ENCODE results near the gene KRTAP10-4.
"Not testable (repeated sequence)": the region's sequence is repeated elsewhere in the genome, so short reads cannot be mapped to it uniquely, and the experiment has no call there.

Gene KRTAP10-4, protein sequence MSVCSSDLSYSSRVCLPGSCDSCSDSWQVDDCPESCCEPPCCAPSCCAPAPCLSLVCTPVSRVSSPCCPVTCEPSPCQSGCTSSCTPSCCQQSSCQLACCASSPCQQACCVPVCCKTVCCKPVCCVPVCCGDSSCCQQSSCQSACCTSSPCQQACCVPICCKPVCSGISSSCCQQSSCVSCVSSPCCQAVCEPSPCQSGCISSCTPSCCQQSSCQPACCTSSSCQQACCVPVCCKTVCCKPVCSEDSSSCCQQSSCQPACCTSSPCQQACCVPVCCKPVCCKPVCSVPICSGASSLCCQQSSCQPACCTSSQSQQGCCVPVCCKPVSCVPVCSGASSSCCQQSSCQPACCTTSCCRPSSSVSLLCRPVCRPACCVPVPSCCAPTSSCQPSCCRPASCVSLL
- 0 reads per million in 9 experiments for total RNA-seq

- H3K36me3 Mint-ChIP-seq (ENCODE audit: insufficient read depth); H3K9me3 Mint-ChIP-seq; ATAC-seq (replicated peaks); DNase-seq; H3K4me3 Mint-ChIP-seq: not testable (repeated sequence)
- Mint-ChIP-seq H3K27ac (peak within 1 kb of the TSS; percentile 60 to 83), H3K27me3 (peaks cover 18 to 66% of the 10 kb centered on the region in 2 donors), H3K4me1 (ENCODE audit: low read depth in 2 of 2) (peaks cover 12 to 20% of the 10 kb centered on the region in 2 donors)
Observed at GRCh38 chr21:44573630-44574456, at the start of gene KRTAP10-4. Gene KRTAP10-4 (plus strand): TSS chr21:44573729. CDS start chr21:44573759, 30 bp downstream.

- no peaks in the 10 kb centered on the region for H3K9me3 Mint-ChIP-seq
- DNase-seq (no peak), ATAC-seq (replicated peaks) (no peak)
- H3K36me3 Mint-ChIP-seq (ENCODE audit: insufficient read depth) = no peaks in the 10 kb centered on the region
- no peak overlapping the region for H3K4me3 Mint-ChIP-seq
- no peak overlapping the region for H3K27ac Mint-ChIP-seq
- H3K4me1 Mint-ChIP-seq (ENCODE audit: low read depth in 2 of 2) = no peaks in the 10 kb centered on the region
- peaks cover 0 to 15% of the 10 kb centered on the region in 2 donors for H3K27me3 Mint-ChIP-seq
Observed at GRCh38 chr21:44524414-44525371, 48.8 kb upstream of the KRTAP10-4 start.

DNA sequence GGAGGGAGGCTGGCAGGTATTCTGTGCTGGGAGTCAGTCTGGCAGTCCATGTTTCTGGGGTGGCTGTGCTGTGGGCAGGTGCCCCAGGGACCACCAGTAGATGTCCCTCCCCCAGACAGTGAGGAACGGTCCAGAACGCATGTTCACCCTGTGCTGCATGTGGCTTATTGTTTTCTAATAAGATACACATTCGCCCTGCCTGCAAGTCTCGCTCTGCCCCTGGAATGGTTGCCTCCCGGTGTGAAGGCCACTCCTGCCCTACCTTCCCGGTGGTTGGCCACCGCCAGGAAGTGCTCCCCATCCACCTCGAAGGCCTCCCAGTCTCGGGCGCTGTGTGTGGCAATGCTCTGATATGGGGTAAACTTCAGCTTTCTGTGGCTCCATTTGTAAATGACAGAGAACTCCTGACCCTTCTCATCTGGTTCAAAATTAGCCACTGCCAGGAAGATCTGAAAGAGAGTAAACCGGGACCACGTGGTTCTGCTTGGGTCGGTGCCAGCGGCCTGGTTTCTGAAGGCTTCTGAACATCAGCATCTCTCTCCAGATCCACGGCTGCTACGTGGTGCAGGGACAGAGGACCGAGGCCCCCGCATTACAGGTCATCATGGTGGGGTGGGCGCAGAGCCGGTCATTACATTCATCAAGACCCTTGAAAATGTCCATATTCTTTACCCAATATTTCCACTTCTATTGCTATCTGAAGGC, 48.0 kb upstream of the KRTAP10-4 start:
- no peak overlapping the region for H3K27ac Mint-ChIP-seq
- H3K4me3 Mint-ChIP-seq = no peak overlapping the region
- H3K4me1 Mint-ChIP-seq (ENCODE audit: low read depth in 2 of 2) = no peaks in the 10 kb centered on the region
- no peak for DNase-seq
- H3K36me3 Mint-ChIP-seq (ENCODE audit: insufficient read depth) = no peaks in the 10 kb centered on the region
- H3K9me3 Mint-ChIP-seq = no peaks in the 10 kb centered on the region
- no peak for ATAC-seq (replicated peaks)
- peaks cover 7 to 16% of the 10 kb centered on the region in 2 donors for H3K27me3 Mint-ChIP-seq

DNA sequence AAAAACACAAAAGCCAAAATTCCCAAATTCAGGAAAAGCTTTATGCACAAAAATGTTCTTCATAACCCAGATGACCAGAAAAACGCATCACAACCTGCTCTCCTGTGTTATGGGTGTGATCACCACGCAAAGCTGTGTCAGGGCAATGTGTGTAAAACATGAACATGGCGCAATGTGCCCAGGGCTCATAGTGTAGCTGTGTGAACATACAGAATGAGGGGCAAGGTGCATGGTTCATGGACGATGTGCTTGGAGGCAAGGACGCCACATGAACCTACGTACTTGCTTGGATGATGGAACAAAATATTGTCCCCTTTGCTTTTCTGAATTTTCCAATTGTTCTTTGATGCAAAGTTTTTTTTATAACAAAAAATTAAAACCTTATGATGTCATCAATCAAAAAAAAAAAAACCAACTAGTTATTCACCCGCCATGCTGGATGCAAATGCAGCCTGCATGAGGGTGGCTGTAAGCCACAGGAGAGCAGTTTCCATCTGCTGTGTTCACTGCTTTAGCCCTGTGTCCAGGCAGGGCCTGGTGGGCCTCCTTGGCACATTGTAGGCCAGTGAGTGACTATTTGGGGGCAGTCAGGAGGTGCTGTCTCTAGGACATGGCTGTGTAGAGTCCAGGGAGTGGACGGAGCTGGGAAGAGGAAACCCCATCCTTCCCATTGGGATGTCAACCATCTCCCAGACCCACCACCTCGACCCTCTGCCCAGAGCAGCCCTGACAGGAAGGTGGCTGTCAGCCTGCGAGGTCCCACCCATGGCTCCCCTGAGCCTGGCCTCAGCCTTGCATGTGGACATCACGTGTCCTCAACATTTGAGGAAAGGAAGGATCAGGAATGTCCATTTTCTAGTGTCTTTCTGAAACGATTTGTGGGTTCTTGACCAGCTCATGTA, 47.2 kb upstream of the KRTAP10-4 start:
- no peak for DNase-seq
- no peak for ATAC-seq (replicated peaks)
- peaks cover 7 to 23% of the 10 kb centered on the region in 2 donors for H3K27me3 Mint-ChIP-seq
- H3K9me3 Mint-ChIP-seq = no peaks in the 10 kb centered on the region
- no peaks in the 10 kb centered on the region for H3K4me1 Mint-ChIP-seq (ENCODE audit: low read depth in 2 of 2)
- no peak overlapping the region for H3K27ac Mint-ChIP-seq
- H3K36me3 Mint-ChIP-seq (ENCODE audit: insufficient read depth) = no peaks in the 10 kb centered on the region
- no peak overlapping the region for H3K4me3 Mint-ChIP-seq

DNA sequence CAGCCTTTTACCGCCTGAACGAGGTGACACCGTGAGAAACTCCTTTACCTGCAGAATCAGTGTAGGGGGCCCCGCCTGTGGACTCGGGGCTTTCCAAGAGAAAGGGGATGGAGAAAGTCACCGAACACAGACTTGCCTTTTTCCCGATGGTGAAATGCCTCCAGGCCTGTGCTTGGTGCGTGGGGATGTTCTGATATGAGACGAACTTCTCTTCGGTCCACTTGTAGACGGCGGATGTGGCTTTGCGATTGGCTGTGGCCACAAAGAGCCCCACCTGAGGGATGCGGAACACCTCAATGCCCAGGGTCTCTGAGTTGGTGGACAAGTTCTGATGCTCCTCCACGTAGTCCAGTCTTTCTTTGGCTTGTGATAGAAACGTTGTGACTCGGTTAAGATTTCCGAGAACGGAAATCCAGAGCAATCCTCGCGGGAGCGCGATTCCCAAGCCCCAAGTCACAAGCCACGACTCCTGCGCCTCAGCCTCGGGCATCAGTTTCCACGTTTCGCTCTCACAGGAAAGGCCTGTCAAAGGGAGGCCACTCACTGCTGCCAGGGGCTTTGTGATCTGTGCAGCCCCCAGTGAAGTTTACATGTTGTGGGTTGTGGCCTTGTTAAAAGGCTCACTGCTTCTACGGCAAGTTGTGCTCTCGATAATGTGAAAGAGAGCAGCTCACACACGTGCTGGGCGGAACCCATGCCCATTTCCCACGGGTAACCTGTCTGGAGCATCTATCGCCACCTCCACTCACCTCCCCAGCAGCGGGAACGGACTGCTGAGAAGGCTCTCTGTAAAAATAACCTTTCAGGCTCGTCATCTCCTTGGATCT, 46.2 kb upstream of the KRTAP10-4 start:
- Mint-ChIP-seq H3K4me1 (ENCODE audit: low read depth in 2 of 2) (no peaks in the 10 kb centered on the region), H3K27me3 (peaks cover 7 to 33% of the 10 kb centered on the region in 2 donors), H3K27ac (no peak overlapping the region), H3K36me3 (ENCODE audit: insufficient read depth) (no peaks in the 10 kb centered on the region), H3K4me3 (no peak overlapping the region), H3K9me3 (no peaks in the 10 kb centered on the region)
- ATAC-seq (replicated peaks) = no peak
- no peak for DNase-seq

- Mint-ChIP-seq H3K27ac (no peak overlapping the region), H3K4me3 (no peak overlapping the region), H3K36me3 (ENCODE audit: insufficient read depth) (no peaks in the 10 kb centered on the region), H3K9me3 (no peaks in the 10 kb centered on the region), H3K27me3 (peaks cover 7 to 33% of the 10 kb centered on the region in 2 donors), H3K4me1 (ENCODE audit: low read depth in 2 of 2) (no peaks in the 10 kb centered on the region)
- ATAC-seq (replicated peaks) (no peak), DNase-seq (no peak)
Observed at GRCh38 chr21:44527983-44528633, 45.4 kb upstream of the KRTAP10-4 start.

DNA sequence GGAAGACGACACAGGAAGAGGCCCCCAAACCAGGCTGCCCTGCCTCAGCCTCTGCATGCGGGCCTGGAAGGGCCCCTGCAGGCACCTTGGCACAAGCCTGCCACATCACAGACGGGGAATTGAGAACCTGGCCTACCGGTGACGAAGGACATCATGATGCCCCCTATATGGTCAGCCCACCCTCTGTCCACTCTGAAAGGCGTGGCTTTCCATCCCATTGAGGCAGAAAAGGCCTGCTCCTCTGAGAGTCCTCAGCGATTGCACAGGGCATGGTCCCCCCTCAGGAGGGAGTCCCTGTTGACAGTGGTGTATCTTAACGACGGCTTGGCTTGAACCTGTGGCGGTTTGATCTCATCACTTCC, 44.9 kb upstream of the KRTAP10-4 start:
- ATAC-seq (replicated peaks) = no peak
- Mint-ChIP-seq H3K27me3 (peaks cover 7 to 33% of the 10 kb centered on the region in 2 donors), H3K4me1 (ENCODE audit: low read depth in 2 of 2) (no peaks in the 10 kb centered on the region), H3K27ac (no peak overlapping the region), H3K36me3 (ENCODE audit: insufficient read depth) (no peaks in the 10 kb centered on the region), H3K4me3 (no peak overlapping the region), H3K9me3 (no peaks in the 10 kb centered on the region)
- no peak for DNase-seq

DNA sequence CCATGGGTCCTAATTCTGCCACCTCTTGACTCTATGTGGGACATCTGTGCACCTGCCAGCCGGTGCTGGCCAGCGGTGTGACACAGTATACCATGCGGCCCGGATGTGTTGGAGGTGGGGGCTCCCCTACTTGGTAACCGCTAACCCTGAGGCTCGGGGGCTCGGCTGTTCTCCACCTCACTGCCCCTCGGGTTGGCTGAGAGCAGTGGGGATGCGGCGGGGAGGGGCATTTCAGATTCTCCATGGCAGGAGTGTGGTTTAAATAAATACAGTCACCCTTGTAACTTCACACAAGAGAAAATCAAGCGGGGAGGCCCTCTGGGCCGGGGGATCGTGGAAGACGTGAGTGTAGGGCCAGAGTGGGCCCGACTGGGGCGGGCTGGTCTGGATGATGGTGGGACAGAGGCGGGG, 44.5 kb upstream of the KRTAP10-4 start:
- Mint-ChIP-seq H3K27ac (no peak overlapping the region), H3K27me3 (peaks cover 7 to 33% of the 10 kb centered on the region in 2 donors), H3K36me3 (ENCODE audit: insufficient read depth) (no peaks in the 10 kb centered on the region), H3K4me3 (no peak overlapping the region), H3K4me1 (ENCODE audit: low read depth in 2 of 2) (no peaks in the 10 kb centered on the region), H3K9me3 (no peaks in the 10 kb centered on the region)
- no peak for ATAC-seq (replicated peaks)
- DNase-seq = no peak

GRCh38 chr21:44529503-44530125, 43.9 kb upstream of the KRTAP10-4 start:
- Mint-ChIP-seq H3K4me1 (ENCODE audit: low read depth in 2 of 2) (no peaks in the 10 kb centered on the region), H3K9me3 (no peaks in the 10 kb centered on the region), H3K27me3 (peaks cover 7 to 33% of the 10 kb centered on the region in 2 donors), H3K4me3 (no peak overlapping the region), H3K27ac (no peak overlapping the region), H3K36me3 (ENCODE audit: insufficient read depth) (no peaks in the 10 kb centered on the region)
- ATAC-seq (replicated peaks) (no peak), DNase-seq (no peak)

DNA sequence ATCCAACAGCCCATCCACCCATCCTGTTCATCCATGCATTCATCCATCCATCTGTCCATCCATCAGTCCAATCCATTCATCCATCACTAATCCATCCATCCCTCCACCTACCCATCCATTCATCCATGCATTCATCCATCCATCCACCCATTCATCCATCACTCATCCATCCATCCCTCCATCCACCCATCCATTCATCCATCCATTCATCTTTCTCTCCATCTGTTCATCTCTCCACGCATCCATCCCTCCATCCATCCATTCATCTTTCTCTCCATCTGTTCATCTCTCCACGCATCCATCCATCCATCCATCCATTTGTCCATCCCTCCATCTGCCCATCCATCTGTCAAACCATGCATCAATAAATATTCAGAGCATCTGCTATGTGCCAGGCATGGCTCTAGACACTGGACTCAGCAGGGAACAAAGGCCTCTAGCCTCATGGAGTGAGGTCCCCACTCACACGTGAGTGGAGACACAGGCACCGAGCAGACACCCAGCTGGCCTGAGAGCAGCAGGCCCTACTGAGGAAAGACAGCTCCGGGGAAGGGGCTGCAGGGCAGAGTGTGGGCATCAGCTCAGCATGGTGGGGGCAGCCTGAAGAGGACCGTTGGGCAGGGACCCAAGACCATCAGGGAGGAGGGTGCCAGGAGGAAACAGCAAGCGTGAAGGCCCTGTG, 43.2 kb upstream of the KRTAP10-4 start:
- no peaks in the 10 kb centered on the region for H3K4me1 Mint-ChIP-seq (ENCODE audit: low read depth in 2 of 2)
- no peaks in the 10 kb centered on the region for H3K36me3 Mint-ChIP-seq (ENCODE audit: insufficient read depth)
- no peaks in the 10 kb centered on the region for H3K9me3 Mint-ChIP-seq
- no peak overlapping the region for H3K27ac Mint-ChIP-seq
- H3K27me3 Mint-ChIP-seq = peaks cover 7 to 33% of the 10 kb centered on the region in 2 donors
- H3K4me3 Mint-ChIP-seq = no peak overlapping the region
- ATAC-seq (replicated peaks) = no peak
- DNase-seq = no peak

Data from effector memory CD8-positive, alpha-beta T cell (primary cell).